ENCODE data around the gene SEPTIN8.

GRCh38 chr5:132737982-132738681, 38.9 kb downstream of the SEPTIN8 start:
- no peak for TF ChIP-seq CTCF (IDR thresholded peaks at IDR 0.05; ENCODE audit: insufficient read depth, low read depth, low read length)
- no peak for TF ChIP-seq EZH2 (IDR thresholded peaks at IDR 0.05; ENCODE audit: insufficient read depth, low read length)
